ENCODE results near the gene ATRN.

The ATRN gene

DNA sequence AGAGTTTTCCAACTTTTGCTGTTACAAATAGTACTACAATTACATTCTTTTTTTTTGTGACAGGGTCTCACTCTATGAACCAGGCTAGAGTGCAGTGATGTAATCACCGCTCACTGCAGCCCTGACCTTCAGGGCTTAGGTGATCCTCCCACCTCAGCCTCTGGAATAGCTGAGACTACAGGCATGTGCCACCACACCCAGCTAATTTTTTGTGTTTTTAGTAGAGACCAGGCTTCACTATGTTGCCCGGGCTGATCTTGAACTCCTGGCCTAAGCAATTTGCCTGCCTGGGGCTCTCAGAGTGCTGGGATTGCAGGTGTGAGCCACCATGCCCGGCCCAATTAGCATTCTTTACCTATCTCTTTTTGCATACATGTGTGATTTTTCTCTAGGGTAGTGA lies 12.5 kb downstream of the ATRN start:
- TF ChIP-seq, protein P1, sequence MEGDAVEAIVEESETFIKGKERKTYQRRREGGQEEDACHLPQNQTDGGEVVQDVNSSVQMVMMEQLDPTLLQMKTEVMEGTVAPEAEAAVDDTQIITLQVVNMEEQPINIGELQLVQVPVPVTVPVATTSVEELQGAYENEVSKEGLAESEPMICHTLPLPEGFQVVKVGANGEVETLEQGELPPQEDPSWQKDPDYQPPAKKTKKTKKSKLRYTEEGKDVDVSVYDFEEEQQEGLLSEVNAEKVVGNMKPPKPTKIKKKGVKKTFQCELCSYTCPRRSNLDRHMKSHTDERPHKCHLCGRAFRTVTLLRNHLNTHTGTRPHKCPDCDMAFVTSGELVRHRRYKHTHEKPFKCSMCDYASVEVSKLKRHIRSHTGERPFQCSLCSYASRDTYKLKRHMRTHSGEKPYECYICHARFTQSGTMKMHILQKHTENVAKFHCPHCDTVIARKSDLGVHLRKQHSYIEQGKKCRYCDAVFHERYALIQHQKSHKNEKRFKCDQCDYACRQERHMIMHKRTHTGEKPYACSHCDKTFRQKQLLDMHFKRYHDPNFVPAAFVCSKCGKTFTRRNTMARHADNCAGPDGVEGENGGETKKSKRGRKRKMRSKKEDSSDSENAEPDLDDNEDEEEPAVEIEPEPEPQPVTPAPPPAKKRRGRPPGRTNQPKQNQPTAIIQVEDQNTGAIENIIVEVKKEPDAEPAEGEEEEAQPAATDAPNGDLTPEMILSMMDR (IDR thresholded peaks at IDR 0.05; ENCODE audit: low read depth, low read length, missing control alignments), result no peak
- no peak for DNase-seq (ENCODE audit: low read depth)
- in situ Hi-C loops (cut with HindIII; ENCODE audit: low sequenced_read_pairs), result no loop called here
- no peak overlapping the region for H3K4me3 ChIP-seq (ENCODE audit: low read depth, low read length)

DNA sequence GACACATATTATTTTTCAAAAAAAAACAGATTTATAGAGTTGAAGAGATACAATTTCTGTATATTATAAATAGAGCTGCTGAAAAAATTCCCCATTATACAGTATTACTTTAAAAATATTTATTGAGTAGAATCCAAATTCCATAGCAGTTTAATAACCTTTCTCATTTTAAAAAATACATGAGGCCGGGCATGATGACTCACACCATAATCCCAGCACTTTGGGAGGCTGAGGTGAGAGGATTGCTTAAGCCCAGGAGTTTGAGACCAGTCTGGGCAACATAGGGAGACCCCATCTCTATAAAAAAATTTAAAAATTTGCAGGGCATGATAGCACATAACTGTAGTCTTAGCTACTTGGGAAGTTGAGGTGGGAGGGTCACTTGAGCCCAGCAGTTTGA lies 13.0 kb downstream of the ATRN start:
- DNase-seq (ENCODE audit: low read depth), result no peak
- H3K4me3 ChIP-seq (ENCODE audit: low read depth, low read length), result no peak overlapping the region
- in situ Hi-C loops (cut with HindIII; ENCODE audit: low sequenced_read_pairs), result no loop called here
- TF ChIP-seq, protein P1 (IDR thresholded peaks at IDR 0.05; ENCODE audit: low read depth, low read length, missing control alignments), result no peak

DNA sequence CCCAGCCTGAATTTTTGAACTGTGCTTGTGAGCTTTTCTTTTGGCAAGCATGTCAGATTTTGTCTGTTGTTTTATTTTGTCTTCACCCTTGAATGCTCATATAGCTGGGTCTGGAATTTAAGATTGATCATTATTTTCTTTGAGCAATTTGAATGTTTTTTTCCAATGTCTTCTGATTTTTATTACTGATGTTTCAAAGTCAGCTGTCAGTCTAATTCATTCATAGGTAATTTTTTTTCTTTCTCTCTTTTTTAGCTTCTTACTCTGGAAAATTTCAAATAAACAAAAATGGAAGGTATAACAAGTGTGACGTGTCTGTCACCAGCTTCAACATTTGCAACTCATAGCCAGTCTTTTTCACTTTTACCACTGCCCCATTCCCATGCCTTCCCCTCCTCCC lies 15.1 kb downstream of the ATRN start:
- TF ChIP-seq, protein P1 (IDR thresholded peaks at IDR 0.05; ENCODE audit: low read depth, low read length, missing control alignments), result no peak
- no peak for DNase-seq (ENCODE audit: low read depth)
- in situ Hi-C loops (cut with HindIII; ENCODE audit: low sequenced_read_pairs), result no loop called here
- no peak overlapping the region for H3K4me3 ChIP-seq (ENCODE audit: low read depth, low read length)

DNA sequence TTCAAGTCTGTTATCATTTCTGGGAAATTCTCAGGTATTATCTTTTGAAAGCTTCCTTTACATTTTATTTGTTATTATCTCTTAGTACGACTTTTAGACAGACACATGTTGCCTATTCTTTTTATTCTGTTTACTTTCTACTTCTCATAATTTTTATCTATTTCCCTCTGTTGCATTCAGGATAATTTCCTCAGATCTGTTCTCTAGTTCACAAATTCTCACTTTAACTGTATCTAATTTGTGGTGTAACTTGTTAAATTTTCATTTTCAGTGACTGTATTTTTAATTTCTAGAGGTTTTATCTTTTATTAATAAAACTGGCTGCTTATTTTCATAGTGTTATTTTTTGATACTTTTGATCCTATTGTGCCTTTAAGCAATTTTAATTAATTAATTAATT lies 16.0 kb downstream of the ATRN start:
- in situ Hi-C loops (cut with HindIII; ENCODE audit: low sequenced_read_pairs), result no loop called here
- TF ChIP-seq, protein P1 (IDR thresholded peaks at IDR 0.05; ENCODE audit: low read depth, low read length, missing control alignments), result no peak
- no peak for DNase-seq (ENCODE audit: low read depth)
- no peak overlapping the region for H3K4me3 ChIP-seq (ENCODE audit: low read depth, low read length)

DNA sequence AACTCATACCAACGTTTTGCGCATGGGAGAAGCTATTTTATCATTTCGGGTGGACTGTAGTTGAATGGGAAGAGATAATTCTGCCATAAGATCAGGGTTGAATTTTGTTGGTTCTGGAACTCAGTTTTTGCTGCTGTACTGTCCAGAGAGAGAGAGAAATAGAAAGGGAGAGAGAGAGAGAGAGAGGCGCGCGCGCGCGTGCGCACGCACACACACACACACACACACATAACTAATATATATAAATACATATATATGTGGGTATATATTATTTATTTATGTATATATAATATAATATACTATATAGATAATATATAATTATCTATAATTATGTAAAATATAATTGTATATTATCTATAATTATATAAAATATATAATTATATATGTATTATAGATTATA lies 21.9 kb downstream of the ATRN start:
- TF ChIP-seq, protein P1 (IDR thresholded peaks at IDR 0.05; ENCODE audit: low read depth, low read length, missing control alignments), result no peak
- H3K4me3 ChIP-seq (ENCODE audit: low read depth, low read length), result no peak overlapping the region
- DNase-seq (ENCODE audit: low read depth), result no peak
- in situ Hi-C loops (cut with HindIII; ENCODE audit: low sequenced_read_pairs), result no loop called here

DNA sequence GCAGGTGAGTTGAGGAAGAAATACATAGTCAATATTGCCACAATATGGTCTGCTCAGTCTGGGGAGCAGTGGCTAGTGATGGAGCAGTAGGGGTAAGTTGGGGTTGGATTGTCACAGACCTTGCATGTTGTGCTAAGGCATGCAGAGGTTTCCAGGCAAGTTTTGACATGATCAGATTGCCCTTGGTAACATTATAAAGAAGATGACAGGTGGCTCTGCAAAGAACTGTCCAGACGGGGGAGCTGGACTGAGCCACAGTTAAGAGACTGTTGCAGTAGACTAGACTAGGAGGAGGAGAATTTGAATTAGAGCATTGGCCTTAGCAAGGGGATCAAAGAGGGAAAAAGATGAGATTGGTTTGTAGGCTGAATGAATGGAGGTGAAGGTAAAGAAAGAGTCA lies 23.4 kb downstream of the ATRN start:
- in situ Hi-C loops (cut with HindIII; ENCODE audit: low sequenced_read_pairs), result no loop called here

More for the DNA sequence above, 23.4 kb downstream of the ATRN start:
- H3K4me3 ChIP-seq (ENCODE audit: low read depth, low read length), result no peak overlapping the region
- TF ChIP-seq, protein P1 (IDR thresholded peaks at IDR 0.05; ENCODE audit: low read depth, low read length, missing control alignments), result no peak
- no peak for DNase-seq (ENCODE audit: low read depth)
